ENCODE measurements around the gene B3GNT3.

DNA sequence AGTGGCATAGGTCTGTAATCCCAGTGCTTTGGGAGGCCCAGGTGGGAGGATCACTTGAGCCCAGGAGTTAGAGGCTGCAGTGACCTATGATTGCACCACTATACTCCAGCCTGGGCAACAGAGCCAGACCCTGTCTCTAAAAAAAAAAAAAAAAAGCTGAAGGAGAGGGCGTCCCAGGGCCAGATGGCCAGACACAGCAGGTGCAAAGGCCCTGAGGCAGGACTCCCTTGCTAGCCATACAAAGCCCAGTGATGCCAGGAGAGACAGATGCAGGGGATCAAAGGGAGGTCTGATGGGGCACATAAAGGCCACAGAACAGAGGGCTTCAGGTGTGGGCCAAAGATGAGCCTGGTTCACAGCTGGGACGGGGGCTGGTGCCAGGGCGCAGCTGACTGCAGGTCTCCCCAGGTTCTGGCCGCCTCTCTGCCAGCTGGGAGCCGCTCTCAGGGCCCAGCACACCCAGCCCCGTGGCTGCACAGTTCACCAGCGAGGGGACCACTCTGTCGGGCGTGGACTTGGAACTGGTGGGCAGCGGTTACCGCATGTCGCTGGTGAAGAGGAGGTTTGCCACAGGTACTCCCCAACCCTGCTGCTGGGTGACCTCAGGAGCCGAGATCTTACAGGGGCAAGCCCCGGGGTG lies 7.5 kb upstream of the B3GNT3 start:
- TF ChIP-seq, protein P1, sequence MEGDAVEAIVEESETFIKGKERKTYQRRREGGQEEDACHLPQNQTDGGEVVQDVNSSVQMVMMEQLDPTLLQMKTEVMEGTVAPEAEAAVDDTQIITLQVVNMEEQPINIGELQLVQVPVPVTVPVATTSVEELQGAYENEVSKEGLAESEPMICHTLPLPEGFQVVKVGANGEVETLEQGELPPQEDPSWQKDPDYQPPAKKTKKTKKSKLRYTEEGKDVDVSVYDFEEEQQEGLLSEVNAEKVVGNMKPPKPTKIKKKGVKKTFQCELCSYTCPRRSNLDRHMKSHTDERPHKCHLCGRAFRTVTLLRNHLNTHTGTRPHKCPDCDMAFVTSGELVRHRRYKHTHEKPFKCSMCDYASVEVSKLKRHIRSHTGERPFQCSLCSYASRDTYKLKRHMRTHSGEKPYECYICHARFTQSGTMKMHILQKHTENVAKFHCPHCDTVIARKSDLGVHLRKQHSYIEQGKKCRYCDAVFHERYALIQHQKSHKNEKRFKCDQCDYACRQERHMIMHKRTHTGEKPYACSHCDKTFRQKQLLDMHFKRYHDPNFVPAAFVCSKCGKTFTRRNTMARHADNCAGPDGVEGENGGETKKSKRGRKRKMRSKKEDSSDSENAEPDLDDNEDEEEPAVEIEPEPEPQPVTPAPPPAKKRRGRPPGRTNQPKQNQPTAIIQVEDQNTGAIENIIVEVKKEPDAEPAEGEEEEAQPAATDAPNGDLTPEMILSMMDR (IDR thresholded peaks at IDR 0.05; ENCODE audit: control extremely low read depth in 1 of 3, insufficient read depth in 1 of 3, low read depth in 1 of 3, low read length in 3 of 3): no peak
- TF ChIP-seq GABPA (IDR thresholded peaks at IDR 0.05; ENCODE audit: borderline replicate concordance, insufficient read depth, low read length) (no peak), HDAC6 (IDR thresholded peaks at IDR 0.05; ENCODE audit: low read depth, low read length) (no peak), SRF (IDR thresholded peaks at IDR 0.05; ENCODE audit: low read depth, low read length) (no peak), CBX5 (IDR thresholded peaks at IDR 0.05; ENCODE audit: low read depth, low read length) (no peak), JUND (IDR thresholded peaks at IDR 0.05; ENCODE audit: low read length) (no peak), CEBPB (IDR thresholded peaks at IDR 0.05; ENCODE audit: low read depth, low read length) (no peak), POLR2A (IDR thresholded peaks at IDR 0.05; ENCODE audit: control extremely low read depth in 1 of 2, low read depth in 2 of 2, low read length in 2 of 2) (no peak), MAFK (IDR thresholded peaks at IDR 0.05; ENCODE audit: low read depth, low read length) (no peak), CHD2 (IDR thresholded peaks at IDR 0.05; ENCODE audit: low read length) (no peak), EZH2 (IDR thresholded peaks at IDR 0.05; ENCODE audit: low read depth, low read length, severe bottlenecking) (no peak)
